GM18507 (cell line): Measurements from ENCODE around the gene OTOR.

ENCODE experiments used
- DNase-seq: peaks from one replicate; pipeline ENCODE4 v3.0.0; 2011; ENCODE audit warnings: low read depth; ENCODE audit not compliant: insufficient read length; ENCODE audit errors: extremely low spot score
- FAIRE-seq: peaks from 2 replicates; lab custom pipeline; 2011; peaks lifted over from hg19 to GRCh38; lab: Jason Lieb, UNC

The OTOR gene

GRCh38 chr20:16748308-16748900, at the start of gene OTOR:
TSS of gene OTOR (plus strand) at chr20:16748358. CDS start at chr20:16748402, 44 bp downstream.
- no peak for FAIRE-seq
- DNase-seq: no peak

GRCh38 chr20:16699293-16699692, 48.9 kb upstream of the OTOR start:
- FAIRE-seq: no peak
- DNase-seq: no peak

GRCh38 chr20:16701296-16701695, 46.9 kb upstream of the OTOR start:
- DNase-seq (peak; percentile 3), FAIRE-seq (peak; percentile 39)

GRCh38 chr20:16703570-16703969, 44.6 kb upstream of the OTOR start:
- FAIRE-seq: no peak

GRCh38 chr20:16707674-16708073, 40.5 kb upstream of the OTOR start:
- DNase-seq: peak; percentile 7
- FAIRE-seq: peak; percentile 65

More at GRCh38 chr20:16703570-16703969, 44.6 kb upstream of the OTOR start:
- no peak for DNase-seq

- FAIRE-seq (no peak), DNase-seq (no peak)
Observed at GRCh38 chr20:16708602-16709001, 39.6 kb upstream of the OTOR start.

- DNase-seq (peak; percentile 18), FAIRE-seq (peak; percentile 72)
Observed at GRCh38 chr20:16709017-16709416, 39.1 kb upstream of the OTOR start.

GRCh38 chr20:16710781-16711180, 37.4 kb upstream of the OTOR start:
- no peak for FAIRE-seq
- no peak for DNase-seq

GRCh38 chr20:16711661-16712258, 36.4 kb upstream of the OTOR start:
- DNase-seq (no peak), FAIRE-seq (no peak)

GRCh38 chr20:16712511-16712947, 35.6 kb upstream of the OTOR start:
- no peak for DNase-seq
- no peak for FAIRE-seq

GRCh38 chr20:16713066-16713465, 35.1 kb upstream of the OTOR start:
- no peak for FAIRE-seq
- no peak for DNase-seq

GRCh38 chr20:16714242-16714641, 33.9 kb upstream of the OTOR start:
- FAIRE-seq (no peak), DNase-seq (no peak)

GRCh38 chr20:16714751-16715150, 33.4 kb upstream of the OTOR start:
- no peak for FAIRE-seq
- no peak for DNase-seq

GRCh38 chr20:16719421-16719820, 28.7 kb upstream of the OTOR start:
- DNase-seq: no peak
- no peak for FAIRE-seq

- peak; percentile 15 for FAIRE-seq
- DNase-seq: no peak
Observed at GRCh38 chr20:16729080-16729479, 19.1 kb upstream of the OTOR start.

GRCh38 chr20:16729565-16730460, 18.3 kb upstream of the OTOR start, which contains the start of gene SNRPB2:
TSS of gene SNRPB2 (plus strand) at chr20:16730026. CDS start at chr20:16731703, 1,677 bp downstream.
- DNase-seq (peak; percentile 87), FAIRE-seq (peak; percentile 96)

- FAIRE-seq: no peak
- DNase-seq: no peak
Observed at GRCh38 chr20:16732506-16733152, 15.5 kb upstream of the OTOR start.

GRCh38 chr20:16740365-16741072, 7.6 kb upstream of the OTOR start:
- DNase-seq (no peak), FAIRE-seq (no peak)

- FAIRE-seq (no peak), DNase-seq (no peak)
Observed at GRCh38 chr20:16744178-16744807, 3.9 kb upstream of the OTOR start.
